Ramos (cell line): ENCODE measurements around the gene TBC1D16.

Experiments used
- in situ Hi-C: fragments of 300-500 bp; cut with MboI; formaldehyde crosslinking; loops from one replicate; pipeline ENCODE4 v1.14.3; 2022; ENCODE audit warnings: low sequenced_read_pairs; ENCODE audit not compliant: unreplicated experiment

TBC1D16 gene

GRCh38 chr17:79990051-79990592 lies 45.5 kb downstream of the TBC1D16 start:
- in situ Hi-C loops, result no loop called here

DNA sequence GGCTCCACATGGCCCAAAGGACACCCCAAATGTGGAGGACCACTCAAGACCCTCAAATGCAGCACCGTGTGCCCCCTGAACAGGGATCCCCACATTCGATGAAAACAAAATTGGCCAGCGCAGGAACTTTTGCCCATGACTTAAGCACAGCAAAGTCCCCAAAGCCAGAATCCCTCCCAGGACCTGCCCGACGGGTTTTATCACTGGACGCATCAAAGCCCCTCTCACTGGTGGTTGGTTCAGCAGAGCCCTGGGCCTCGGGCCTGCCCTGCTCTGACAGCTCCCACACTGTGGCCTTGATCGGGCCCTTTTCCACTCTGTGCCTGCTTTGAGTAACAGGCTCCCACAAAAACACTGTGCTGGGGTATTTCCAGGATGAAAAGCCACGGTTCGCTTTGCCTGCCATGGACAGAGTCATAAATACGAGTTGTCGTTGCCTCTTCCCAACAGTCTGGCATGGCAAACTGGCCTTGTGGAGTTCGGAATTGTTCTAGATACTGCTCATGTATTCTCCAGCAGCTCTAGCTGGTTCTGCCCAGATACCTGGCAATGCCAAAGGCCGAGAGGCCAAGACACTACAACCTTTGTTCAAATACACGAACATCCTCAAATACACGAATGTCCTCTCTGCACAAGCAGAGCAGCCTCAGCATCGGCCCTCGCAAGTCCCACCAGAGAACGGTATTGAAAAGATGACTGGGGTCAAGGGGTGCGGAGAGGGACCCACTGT lies 46.4 kb downstream of the TBC1D16 start:
- in situ Hi-C loops, result no loop called here

DNA sequence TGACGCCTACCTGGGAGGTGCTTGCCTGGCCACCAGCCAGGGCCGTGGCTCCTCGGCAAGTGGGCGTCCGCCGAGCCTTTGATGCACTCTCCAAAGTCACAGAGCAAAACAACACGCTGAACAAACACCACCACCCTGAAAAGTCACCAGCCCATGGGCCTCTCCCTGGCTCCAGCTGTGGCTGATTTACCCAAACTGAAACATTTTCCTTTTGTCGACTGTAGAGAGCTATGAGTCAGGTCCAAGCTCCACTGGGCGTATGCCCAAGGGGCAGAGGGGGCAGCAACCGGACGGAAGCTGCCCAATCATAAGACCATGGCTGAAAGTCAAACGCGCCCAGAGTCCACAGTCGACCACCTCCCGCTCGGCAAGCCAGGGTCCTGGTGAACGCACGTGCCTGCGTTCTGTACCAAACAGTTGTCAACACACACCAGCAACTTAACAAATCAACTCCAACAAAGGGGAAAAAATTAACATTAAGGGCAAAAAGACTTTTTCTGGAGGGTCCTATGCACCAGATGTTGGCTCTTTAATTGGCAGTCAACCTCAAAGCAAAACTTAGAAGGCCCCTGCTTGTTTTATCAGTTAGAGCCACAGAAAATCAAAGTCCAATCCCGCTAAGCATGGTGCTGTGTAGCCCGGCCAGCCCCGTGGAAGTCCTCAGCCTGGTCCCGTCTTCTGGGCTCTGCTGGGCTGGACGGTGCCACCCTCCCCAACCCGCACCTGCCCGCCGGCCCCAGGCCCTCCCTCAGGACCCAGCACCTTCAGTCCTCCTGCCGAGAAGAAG lies 47.3 kb downstream of the TBC1D16 start:
- in situ Hi-C loops, result no loop called here

GRCh38 chr17:79987935-79988184 lies 47.8 kb downstream of the TBC1D16 start:
- in situ Hi-C loops, result no loop called here

GRCh38 chr17:79987187-79987934 lies 48.3 kb downstream of the TBC1D16 start:
- in situ Hi-C loops, result no loop called here

DNA sequence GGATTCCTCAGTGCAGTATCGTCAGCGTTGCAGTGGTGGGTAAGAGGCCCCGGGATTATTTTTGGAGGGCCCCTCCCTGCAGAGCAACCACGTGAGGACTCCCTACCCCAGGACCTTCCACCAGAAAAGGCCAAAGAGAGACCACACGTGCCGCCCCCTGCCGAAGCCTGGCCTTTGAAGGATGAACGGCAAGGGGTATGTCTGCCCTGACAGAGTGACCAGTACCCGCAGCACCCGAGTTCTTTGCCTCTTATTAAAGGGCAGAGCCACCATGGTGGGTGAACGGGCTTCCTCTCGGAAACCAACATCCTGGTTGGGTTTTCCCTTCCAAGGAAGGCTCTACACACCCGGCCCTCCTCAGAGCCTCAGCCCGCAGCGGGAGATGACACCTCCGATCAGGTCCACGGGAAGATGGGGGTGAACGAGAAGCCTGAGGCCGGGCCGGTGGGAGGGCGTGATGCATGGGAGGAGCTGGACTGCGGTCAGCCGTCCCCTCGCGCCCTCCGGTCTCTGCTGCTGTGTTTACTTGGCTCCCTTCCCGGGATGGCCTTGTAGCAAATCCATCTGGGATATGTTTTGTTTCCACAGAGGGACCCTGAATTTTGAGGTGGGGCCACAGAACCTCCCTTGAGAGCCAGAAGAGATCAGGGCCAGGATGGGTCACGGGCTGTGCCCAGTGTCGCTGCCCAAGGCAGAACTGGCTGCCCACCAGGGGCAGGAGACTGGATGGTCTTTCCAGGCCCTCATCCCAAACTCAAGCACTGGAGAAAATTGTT lies 49.1 kb downstream of the TBC1D16 start:
- in situ Hi-C loops, result no loop called here

- in situ Hi-C loops, result no loop called here
Measured at GRCh38 chr17:79985943-79986391, 49.7 kb downstream of the TBC1D16 start.

DNA sequence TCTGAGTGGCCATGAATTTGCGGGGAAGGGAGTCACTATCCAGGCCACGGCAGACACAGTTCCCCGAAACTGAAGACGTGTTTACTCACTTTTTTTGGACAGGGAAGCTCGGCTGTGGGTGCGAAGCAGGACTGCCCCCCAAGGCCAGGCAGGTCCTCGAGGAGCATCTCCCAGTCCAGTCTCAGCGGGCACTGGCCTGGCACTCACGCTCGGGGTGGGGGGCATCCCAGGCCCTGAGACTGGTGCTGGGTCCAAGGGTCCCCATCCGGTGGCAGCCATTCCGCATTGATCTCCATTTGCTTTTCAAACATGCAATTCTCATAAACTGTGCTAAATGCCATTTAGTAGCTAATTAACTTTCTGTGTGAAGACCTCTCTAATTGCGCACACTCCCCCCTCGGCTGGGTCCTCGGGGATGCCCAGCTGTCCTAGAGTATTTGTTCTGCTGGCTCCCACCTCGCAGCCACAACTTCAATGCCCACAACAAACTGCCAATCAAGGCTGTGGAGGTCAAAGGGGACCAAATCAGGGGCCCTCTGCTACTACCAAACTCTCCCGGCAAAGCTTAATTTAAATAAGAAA lies 50.2 kb downstream of the TBC1D16 start:
- in situ Hi-C loops, result no loop called here

GRCh38 chr17:79984877-79985276 lies 50.8 kb downstream of the TBC1D16 start:
- in situ Hi-C loops, result no loop called here

- in situ Hi-C loops, result no loop called here
Measured at GRCh38 chr17:79984045-79984840, 51.4 kb downstream of the TBC1D16 start.

GRCh38 chr17:79983456-79983855 lies 52.2 kb downstream of the TBC1D16 start:
- in situ Hi-C loops, result no loop called here

DNA sequence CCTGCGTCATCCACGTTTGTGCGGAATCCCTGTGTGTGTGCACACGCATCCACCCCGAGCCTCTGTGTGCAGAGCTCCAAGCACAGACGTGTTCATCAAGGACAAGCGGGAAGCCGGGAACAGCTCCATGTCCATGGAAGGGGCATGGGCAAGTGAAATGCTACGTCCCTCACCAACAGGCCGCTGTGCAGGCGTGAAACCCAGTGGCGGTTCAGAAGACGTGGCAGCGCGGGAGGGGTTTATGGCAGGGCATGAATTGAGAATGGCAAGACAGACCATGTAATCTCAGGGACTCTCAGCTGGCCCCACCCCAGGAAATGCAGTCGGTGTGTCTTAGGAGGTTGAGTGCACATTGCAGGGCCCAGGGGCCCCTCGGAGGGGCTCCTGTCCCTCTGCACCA lies 52.7 kb downstream of the TBC1D16 start:
- in situ Hi-C loops, result no loop called here

- in situ Hi-C loops, result no loop called here
Measured at GRCh38 chr17:79981661-79982101, 54.0 kb downstream of the TBC1D16 start.

- in situ Hi-C loops, result no loop called here
Measured at GRCh38 chr17:79981090-79981489, 54.6 kb downstream of the TBC1D16 start.

GRCh38 chr17:79980246-79981043 lies 55.2 kb downstream of the TBC1D16 start:
- in situ Hi-C loops, result no loop called here

DNA sequence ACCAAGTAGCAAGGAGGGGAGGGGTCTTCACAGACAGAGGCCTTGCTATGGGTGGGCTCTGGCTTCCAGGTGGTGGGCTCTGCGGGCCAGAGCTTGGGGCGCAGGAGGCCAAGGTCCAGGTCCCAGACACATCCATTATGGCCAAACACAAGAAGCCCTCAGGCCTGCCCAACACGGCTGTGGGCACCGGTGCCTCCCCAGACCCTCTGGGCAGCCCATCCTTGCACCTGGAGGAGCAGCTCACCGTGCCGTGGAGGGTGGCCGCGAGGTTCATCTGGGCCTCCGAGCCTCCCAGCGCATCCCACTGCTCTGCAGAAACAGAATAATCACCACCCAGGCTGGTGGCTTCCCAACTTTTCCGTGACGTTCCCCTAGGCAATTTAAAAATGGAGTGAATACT lies 55.9 kb downstream of the TBC1D16 start:
- in situ Hi-C loops, result no loop called here

- in situ Hi-C loops, result no loop called here
Measured at GRCh38 chr17:79979221-79979741, 56.4 kb downstream of the TBC1D16 start.

DNA sequence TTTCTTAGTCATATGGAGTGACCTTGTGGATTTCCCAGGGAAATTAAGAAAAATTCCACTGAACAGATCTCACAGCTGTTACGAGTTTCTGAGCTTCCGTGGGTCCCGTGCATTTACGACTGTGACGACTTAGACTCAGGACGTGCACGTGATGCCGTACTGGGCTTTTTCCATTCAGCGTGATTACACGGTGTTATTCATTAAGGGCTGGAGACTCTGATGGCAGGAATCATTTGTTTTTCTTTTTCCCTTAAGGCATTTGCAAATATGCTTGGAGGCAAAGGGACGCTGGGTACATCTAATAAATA lies 57.2 kb downstream of the TBC1D16 start:
- in situ Hi-C loops, result no loop called here
